Thymus (tissue), 14 donors: ENCODE data around the gene TAX1BP1. TPM values are rescaled to one million over a fixed set of nuclear protein-coding genes. Genes with fewer than 3 reads are reported as not detected.

Source experiments
- DNase-seq, 9 donors: peaks; one replicate each; pipeline ENCODE4 v3.0.0-alpha.2; 2013; ENCODE audit warnings: low spot score in 9 of 9, low read depth in 6 of 9, missing footprints in 1 of 9
- H3K27ac ChIP-seq, 2 donors: one replicate each; pipeline ENCODE4 v1.5.1; 2013; ENCODE audit warnings: control low read depth in 1 of 2, low read depth in 1 of 2, low read length in 1 of 2, mild to moderate bottlenecking in 1 of 2, moderate library complexity in 1 of 2
- H3K27me3 ChIP-seq, 2 donors: one replicate each; pipeline ENCODE4 v1.5.1; 2013; ENCODE audit warnings: low read length in 1 of 2; ENCODE audit not compliant: control insufficient read depth in 2 of 2, insufficient read depth in 1 of 2
- H3K36me3 ChIP-seq, 2 donors: one replicate each; pipeline ENCODE4 v1.5.1; 2013; ENCODE audit warnings: low read length in 1 of 2, mild to moderate bottlenecking in 1 of 2, moderate library complexity in 1 of 2; ENCODE audit not compliant: control insufficient read depth in 2 of 2, insufficient read depth in 2 of 2
- H3K4me1 ChIP-seq, 2 donors: one replicate each; pipeline ENCODE4 v1.5.1; 2013; ENCODE audit warnings: low read length in 2 of 2; ENCODE audit not compliant: control insufficient read depth in 2 of 2, insufficient read depth in 2 of 2
- H3K4me3 ChIP-seq, 2 donors: one replicate each; pipeline ENCODE4 v1.5.1; 2013; ENCODE audit warnings: low read length in 2 of 2, control low read depth in 1 of 2, mild to moderate bottlenecking in 1 of 2
- H3K9me3 ChIP-seq, 2 donors: one replicate each; pipeline ENCODE4 v1.5.1; 2013; ENCODE audit warnings: low read length in 1 of 2, mild to moderate bottlenecking in 1 of 2; ENCODE audit not compliant: control insufficient read depth in 2 of 2, insufficient read depth in 1 of 2
- WGBS: extraction: QIAGEN DNeasy Blood & Tissue Kit; methylation state at CpG from one replicate; pipeline ENCODE4 v1.1.7; 2013; 5-methylcytosine and 5-hydroxymethylcytosine counted together
- long read RNA-seq, 10 donors: transcript quantifications; one replicate each; lab custom pipeline, GENCODE V29; 2026
- polyA plus RNA-seq: library from polyadenylated mRNA; stranded (reverse); fragments of 200-250 nt; gene quantifications from one replicate; pipeline ENCODE4 v1.2.3, GENCODE V29; 2013
- total RNA-seq: library from RNA; stranded (reverse); fragments of 120-200 nt; gene quantifications from one replicate; pipeline ENCODE4 v1.2.4, GENCODE V29; 2013
- donor health status: healthy.

Gene TAX1BP1
- 86.7 TPM for total RNA-seq
- polyA plus RNA-seq: 95.1 TPM
- long read RNA-seq, donor 1: 0 reads
- long read RNA-seq, donor 2: 0 reads
- long read RNA-seq, donor 3, transcript TAX1BP1-201 (17 exons, 2,478 nt): major isoform, 10 of 87 reads
- long read RNA-seq, donor 3, partial matches to known transcripts: 74 of 87 reads
- long read RNA-seq, donor 3, other reads (novel, unspliced or antisense): 0 of 87 reads
- long read RNA-seq, donor 4, transcript TAX1BP1-201 (17 exons, 2,478 nt): major isoform, 5 of 30 reads
- long read RNA-seq, donor 4, partial matches to known transcripts: 23 of 30 reads
- long read RNA-seq, donor 4, other reads (novel, unspliced or antisense): 0 of 30 reads
- long read RNA-seq, donor 5, transcript TAX1BP1-201 (17 exons, 2,478 nt): major isoform, 10 of 125 reads
- long read RNA-seq, donor 5, partial matches to known transcripts: 109 of 125 reads
- long read RNA-seq, donor 5, other reads (novel, unspliced or antisense): 0 of 125 reads
- long read RNA-seq, donor 6, transcript TAX1BP1-201 (17 exons, 2,478 nt): major isoform, 24 of 63 reads
- long read RNA-seq, donor 6, transcript TAX1BP1-202 (17 exons, 2,892 nt): minor isoform, 5 of 63 reads
- long read RNA-seq, donor 6, partial matches to known transcripts: 33 of 63 reads
- long read RNA-seq, donor 6, other reads (novel, unspliced or antisense): 0 of 63 reads
- long read RNA-seq, donor 7, transcript TAX1BP1-201 (17 exons, 2,478 nt): major isoform, 15 of 60 reads
- long read RNA-seq, donor 7, partial matches to known transcripts: 41 of 60 reads
- long read RNA-seq, donor 7, other reads (novel, unspliced or antisense): 0 of 60 reads
- long read RNA-seq, donor 8, transcript TAX1BP1-201 (17 exons, 2,478 nt): major isoform, 6 of 7 reads
- long read RNA-seq, donor 8, partial matches to known transcripts: 0 of 7 reads
- long read RNA-seq, donor 8, other reads (novel, unspliced or antisense): 0 of 7 reads
- long read RNA-seq, donor 9, transcript TAX1BP1-201 (17 exons, 2,478 nt): major isoform, 14 of 33 reads
- long read RNA-seq, donor 9, partial matches to known transcripts: 16 of 33 reads
- long read RNA-seq, donor 9, other reads (novel, unspliced or antisense): 0 of 33 reads
- long read RNA-seq, donor 10, transcript TAX1BP1-201 (17 exons, 2,478 nt): major isoform, 6 of 68 reads
- long read RNA-seq, donor 10, partial matches to known transcripts: 61 of 68 reads
- long read RNA-seq, donor 10, other reads (novel, unspliced or antisense): 0 of 68 reads

DNA sequence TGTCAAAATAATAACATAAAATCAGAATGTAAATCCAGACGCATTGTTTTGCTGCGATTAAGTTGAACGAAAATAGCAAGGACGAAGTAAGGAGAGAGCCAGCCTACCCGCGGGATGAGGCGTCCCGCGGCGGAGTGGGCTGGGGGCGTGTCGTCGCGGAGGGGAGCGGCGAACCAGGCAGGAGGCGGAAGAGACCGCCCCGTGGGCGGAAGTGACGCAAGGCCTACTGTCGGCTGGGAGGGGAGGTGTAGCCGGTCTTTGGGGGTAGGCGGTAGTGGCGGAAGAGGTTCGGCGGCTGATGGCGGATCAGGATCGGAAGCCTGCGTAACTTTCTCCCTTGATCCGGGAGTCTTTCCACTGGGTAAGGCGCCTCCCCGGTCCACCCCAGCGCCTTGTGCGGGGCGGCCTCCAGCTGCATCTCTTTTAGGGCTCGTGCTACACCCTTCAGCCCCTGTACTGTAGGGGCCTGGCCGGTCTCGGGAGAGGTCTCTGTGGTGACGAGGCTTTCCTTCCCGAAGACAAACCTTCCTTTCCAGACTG lies at the start of gene TAX1BP1:
TSS of gene TAX1BP1 (plus strand) at position 254 of the 540 bp plus-strand sequence. CDS start 8,363 bp downstream, outside the sequence.
- no peaks in the 10 kb centered on the region for H3K27me3 ChIP-seq
- no peaks in the 10 kb centered on the region for H3K36me3 ChIP-seq
- peak; percentile 79 to 96 (median 92) for DNase-seq
- peaks cover 5 to 9% of the 10 kb centered on the region in 2 donors for H3K4me1 ChIP-seq
- under 1% methylated on average over 41 of the region's 41 CpGs for WGBS
- no peaks in the 10 kb centered on the region for H3K9me3 ChIP-seq
- peak within 1 kb of the TSS; percentile 64 to 99 for H3K4me3 ChIP-seq
- peak within 1 kb of the TSS; percentile 98 for H3K27ac ChIP-seq

GRCh38 chr7:27690649-27691048 lies 49.3 kb upstream of the TAX1BP1 start:
- no peak for DNase-seq
- H3K27me3 ChIP-seq: no peaks in the 10 kb centered on the region
- no peaks in the 10 kb centered on the region for H3K36me3 ChIP-seq
- H3K4me3 ChIP-seq: no peak overlapping the region
- no peaks in the 10 kb centered on the region for H3K9me3 ChIP-seq
- H3K27ac ChIP-seq: no peak overlapping the region
- H3K4me1 ChIP-seq: no peaks in the 10 kb centered on the region

GRCh38 chr7:27693794-27694193 lies 46.2 kb upstream of the TAX1BP1 start:
- no peak overlapping the region for H3K27ac ChIP-seq
- 93% methylated on average over 3 of the region's 3 CpGs for WGBS

DNA sequence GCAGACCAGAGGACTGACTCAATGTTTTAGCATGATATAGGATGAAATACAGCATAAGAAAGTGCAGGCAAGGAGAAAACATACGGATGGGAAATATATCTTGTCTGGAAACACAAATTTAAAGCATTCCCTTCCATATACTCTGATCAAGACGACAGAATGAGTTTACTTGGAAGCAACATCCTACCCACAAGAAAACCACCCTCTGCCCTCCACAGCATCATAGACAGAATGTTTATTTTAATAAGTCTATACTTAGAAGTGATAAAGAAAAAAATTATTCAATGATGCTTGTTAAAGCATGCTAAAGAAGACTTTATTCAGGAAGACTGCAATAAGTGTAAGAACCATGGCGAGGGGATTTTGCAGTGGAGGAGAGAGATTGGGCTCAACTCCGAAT lies 44.9 kb upstream of the TAX1BP1 start:
- WGBS: 96% methylated on average over 4 of the region's 4 CpGs
- H3K4me3 ChIP-seq: no peak overlapping the region
- no peaks in the 10 kb centered on the region for H3K36me3 ChIP-seq
- no peaks in the 10 kb centered on the region for H3K27me3 ChIP-seq
- no peak for DNase-seq
- no peak overlapping the region for H3K27ac ChIP-seq
- no peaks in the 10 kb centered on the region for H3K9me3 ChIP-seq
- no peaks in the 10 kb centered on the region for H3K4me1 ChIP-seq

More at GRCh38 chr7:27693794-27694193, 46.2 kb upstream of the TAX1BP1 start:
- Histone ChIP-seq H3K4me3 (no peak overlapping the region), H3K27me3 (no peaks in the 10 kb centered on the region), H3K36me3 (no peaks in the 10 kb centered on the region), H3K9me3 (no peaks in the 10 kb centered on the region), H3K4me1 (no peaks in the 10 kb centered on the region)
- DNase-seq: no peak

DNA sequence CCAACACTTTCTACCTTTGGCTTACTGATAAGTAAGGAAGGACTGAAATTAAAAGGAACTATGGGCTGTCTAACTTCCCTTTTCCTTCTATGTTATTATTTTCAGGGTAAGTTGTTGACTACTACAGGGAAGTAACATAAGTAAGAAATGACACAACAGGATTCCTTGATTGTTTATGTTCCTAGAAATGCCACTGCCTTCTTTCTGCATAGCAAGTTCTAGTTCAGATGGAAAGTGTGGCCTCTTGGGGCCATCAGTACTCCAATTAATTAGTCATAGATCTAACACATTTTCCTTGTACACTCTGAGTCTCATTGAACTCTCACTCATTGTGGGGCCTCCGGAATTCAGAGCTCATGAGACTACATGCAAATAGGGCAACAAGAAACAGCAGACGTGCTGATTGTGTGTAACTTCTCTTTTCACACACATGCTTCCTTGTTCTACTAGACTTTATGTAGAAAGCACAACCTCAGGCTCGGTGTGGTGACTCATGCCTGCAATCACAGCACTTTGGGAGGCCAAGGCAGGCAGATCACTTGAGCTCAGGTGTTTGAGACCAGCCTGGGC lies 42.0 kb upstream of the TAX1BP1 start:
- Histone ChIP-seq H3K4me3 (no peak overlapping the region), H3K27me3 (no peaks in the 10 kb centered on the region), H3K27ac (no peak overlapping the region), H3K36me3 (no peaks in the 10 kb centered on the region), H3K9me3 (no peaks in the 10 kb centered on the region), H3K4me1 (no peaks in the 10 kb centered on the region)
- 76% methylated on average over 3 of the region's 3 CpGs for WGBS
- peak in 1 of 9 donors; percentile 9 for DNase-seq

- H3K4me3 ChIP-seq: no peak overlapping the region
- no peak overlapping the region for H3K27ac ChIP-seq
- H3K27me3 ChIP-seq: no peaks in the 10 kb centered on the region
- no peaks in the 10 kb centered on the region for H3K4me1 ChIP-seq
- 98% methylated on average over 2 of the region's 2 CpGs for WGBS
- no peak for DNase-seq
- H3K36me3 ChIP-seq: no peaks in the 10 kb centered on the region
- H3K9me3 ChIP-seq: no peaks in the 10 kb centered on the region
Observed at GRCh38 chr7:27699751-27700150, 40.2 kb upstream of the TAX1BP1 start.

DNA sequence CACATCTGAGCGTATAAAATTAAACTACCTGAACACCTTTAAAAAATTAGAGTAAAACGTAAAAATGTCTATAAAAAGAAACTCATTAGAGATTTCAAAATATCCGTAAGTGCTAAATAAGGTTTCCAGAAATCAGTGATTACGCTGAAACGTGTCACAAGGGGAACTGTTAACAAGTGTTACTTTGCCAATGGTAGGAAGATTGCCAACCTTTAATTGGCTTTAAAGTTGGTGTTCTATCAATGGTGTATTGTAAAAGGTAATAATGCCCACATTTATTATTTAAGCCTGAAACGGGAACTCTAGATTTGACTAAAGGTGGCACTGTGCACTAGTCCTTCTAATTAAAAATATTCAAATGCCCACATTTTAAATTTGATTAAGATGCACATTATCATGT lies 39.5 kb upstream of the TAX1BP1 start:
- no peak for DNase-seq
- no peaks in the 10 kb centered on the region for H3K9me3 ChIP-seq
- no peak overlapping the region for H3K4me3 ChIP-seq
- H3K27me3 ChIP-seq: no peaks in the 10 kb centered on the region
- H3K4me1 ChIP-seq: no peaks in the 10 kb centered on the region
- 97% methylated on average over 6 of the region's 6 CpGs for WGBS
- no peak overlapping the region for H3K27ac ChIP-seq
- H3K36me3 ChIP-seq: no peaks in the 10 kb centered on the region

DNA sequence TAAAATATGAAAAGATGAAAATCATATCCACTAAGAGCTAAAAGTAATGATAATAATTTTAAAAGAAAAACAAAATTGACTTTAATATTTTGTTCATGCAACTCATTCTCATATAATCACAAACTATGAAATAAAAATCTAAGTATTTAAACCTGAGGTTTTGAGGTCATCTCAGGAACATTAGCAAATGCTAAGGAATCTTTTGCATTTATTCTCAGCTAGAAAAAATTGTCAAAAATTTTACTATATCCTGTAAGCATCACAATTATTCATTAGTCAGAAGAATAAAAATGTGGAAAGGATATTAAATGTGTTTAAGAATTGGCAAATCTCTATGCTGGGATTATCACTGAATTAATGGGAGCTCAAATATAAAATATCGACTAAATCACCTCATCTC lies 36.8 kb upstream of the TAX1BP1 start:
- H3K4me3 ChIP-seq: no peak overlapping the region
- H3K36me3 ChIP-seq: no peaks in the 10 kb centered on the region
- no peaks in the 10 kb centered on the region for H3K9me3 ChIP-seq
- 96% methylated on average over 1 of the region's 1 CpG for WGBS
- H3K27ac ChIP-seq: no peak overlapping the region
- DNase-seq: no peak
- H3K27me3 ChIP-seq: no peaks in the 10 kb centered on the region
- no peaks in the 10 kb centered on the region for H3K4me1 ChIP-seq
